HepG2 (cell line): ENCODE results near the gene ODAD4. TPM values are rescaled to one million over a fixed set of nuclear protein-coding genes. Genes with fewer than 3 reads are reported as not detected.
A peak's percentile ranks its signal among the peaks of the same experiment; 100 is the strongest.

Source experiments
- E2F2 ChIP-seq: sonication (generic); formaldehyde crosslinking; IDR thresholded peaks from 2 replicates; pipeline ENCODE4 v1.4.0; 2020; ENCODE audit warnings: missing genetic modification reagents, borderline replicate concordance
- ELF1 ChIP-seq: sonication (generic); formaldehyde crosslinking; IDR thresholded peaks from 2 replicates; pipeline ENCODE4 v1.4.0; 2020; ENCODE audit warnings: missing genetic modification reagents
- KAT7 ChIP-seq: IDR thresholded peaks from 2 replicates; pipeline ENCODE4 v1.6.1; 2018; ENCODE audit warnings: borderline replicate concordance, missing compliant biosample characterization
- KLF16 ChIP-seq, 2 experiments: sonication (generic) in 1 of 2; formaldehyde crosslinking in 1 of 2; IDR thresholded peaks; 2 replicates each; pipeline versions ENCODE4 v1.6.1 to v1.8.0; 2016 to 2023; ENCODE audit warnings: missing genetic modification reagents in 2 of 2, missing compliant biosample characterization in 1 of 2
- PHB2 ChIP-seq: fragments of 450-650 bp; IDR thresholded peaks from 2 replicates; pipeline ENCODE4 v1.6.1; 2018; ENCODE audit not compliant: partially characterized antibody
- PHF20 ChIP-seq: sonication (generic); formaldehyde crosslinking; IDR thresholded peaks from 2 replicates; pipeline ENCODE4 v1.5.0; 2020; ENCODE audit warnings: mild to moderate bottlenecking, missing genetic modification reagents
- RAD21 ChIP-seq: fragments of 450-650 bp; formaldehyde crosslinking; IDR thresholded peaks from 2 replicates; pipeline ENCODE4 v1.5.0; 2020; ENCODE audit warnings: mild to moderate bottlenecking
- RFXAP ChIP-seq: sonication (generic); formaldehyde crosslinking; IDR thresholded peaks from 2 replicates; pipeline ENCODE4 v1.4.0; 2020; ENCODE audit warnings: missing genetic modification reagents, borderline replicate concordance
- ZBTB25 ChIP-seq: IDR thresholded peaks from 2 replicates; pipeline ENCODE4 v1.6.1; 2018; ENCODE audit warnings: missing genetic modification reagents
- ZFP36L2 ChIP-seq: sonication (generic); formaldehyde crosslinking; IDR thresholded peaks from 2 replicates; pipeline ENCODE4 v1.4.0; 2020; ENCODE audit warnings: missing genetic modification reagents
- ZNF784 ChIP-seq: sonication (generic); formaldehyde crosslinking; IDR thresholded peaks from 2 replicates; pipeline ENCODE4 v1.5.1; 2020; ENCODE audit warnings: missing genetic modification reagents, mild to moderate bottlenecking, borderline replicate concordance
- polyA plus RNA-seq, 8 experiments: library from polyadenylated mRNA; depleted of rRNA in 3 of 8; stranded (reverse) in 7 of 8; unstranded in 1 of 8; fragments of >200 nt; fragmentation: Illumina TruSeq in 4 of 8; extraction: Trizol in 4 of 8; gene quantifications; 2 replicates each; pipeline versions ENCODE4 v1.2.1 to v1.2.3, GENCODE V29; 2011 to 2016; ENCODE audit warnings: low read depth in 4 of 8, missing spikeins in 1 of 8, mixed read lengths in 1 of 8; ENCODE audit not compliant: insufficient read depth in 1 of 8
- total RNA-seq, 5 experiments: library from RNA; depleted of rRNA; stranded (reverse); fragments of >200 nt; fragmentation: Illumina TruSeq; extraction: Trizol; gene quantifications; 2 replicates each; pipeline ENCODE4 v1.2.3, GENCODE V29; 2016; ENCODE audit warnings: low read depth in 1 of 5
- TF ChIP-seq, protein P1 (sequence below), 2 experiments: fragments of 450-650 bp in 1 of 2; sonication (generic) in 1 of 2; formaldehyde crosslinking in 1 of 2; IDR thresholded peaks; 2 replicates each; pipeline versions ENCODE4 v1.6.1 to v1.8.0; 2016 to 2022; ENCODE audit warnings: antibody characterized with exemption in 1 of 2, mild to moderate bottlenecking in 1 of 2, missing genetic modification reagents in 1 of 2
- TF ChIP-seq, protein P2 (sequence below): sonication (generic); formaldehyde crosslinking; IDR thresholded peaks from 2 replicates; pipeline ENCODE4 v1.5.0; 2020; ENCODE audit warnings: mild to moderate bottlenecking, missing genetic modification reagents

ODAD4 gene
- total and polyA plus RNA-seq, 2 of the 13 experiments (the other 11 are each of a cell fraction or from before 2014, with no cell fraction given) = 0.48 to 0.53 TPM

- TF ChIP-seq, protein P1, sequence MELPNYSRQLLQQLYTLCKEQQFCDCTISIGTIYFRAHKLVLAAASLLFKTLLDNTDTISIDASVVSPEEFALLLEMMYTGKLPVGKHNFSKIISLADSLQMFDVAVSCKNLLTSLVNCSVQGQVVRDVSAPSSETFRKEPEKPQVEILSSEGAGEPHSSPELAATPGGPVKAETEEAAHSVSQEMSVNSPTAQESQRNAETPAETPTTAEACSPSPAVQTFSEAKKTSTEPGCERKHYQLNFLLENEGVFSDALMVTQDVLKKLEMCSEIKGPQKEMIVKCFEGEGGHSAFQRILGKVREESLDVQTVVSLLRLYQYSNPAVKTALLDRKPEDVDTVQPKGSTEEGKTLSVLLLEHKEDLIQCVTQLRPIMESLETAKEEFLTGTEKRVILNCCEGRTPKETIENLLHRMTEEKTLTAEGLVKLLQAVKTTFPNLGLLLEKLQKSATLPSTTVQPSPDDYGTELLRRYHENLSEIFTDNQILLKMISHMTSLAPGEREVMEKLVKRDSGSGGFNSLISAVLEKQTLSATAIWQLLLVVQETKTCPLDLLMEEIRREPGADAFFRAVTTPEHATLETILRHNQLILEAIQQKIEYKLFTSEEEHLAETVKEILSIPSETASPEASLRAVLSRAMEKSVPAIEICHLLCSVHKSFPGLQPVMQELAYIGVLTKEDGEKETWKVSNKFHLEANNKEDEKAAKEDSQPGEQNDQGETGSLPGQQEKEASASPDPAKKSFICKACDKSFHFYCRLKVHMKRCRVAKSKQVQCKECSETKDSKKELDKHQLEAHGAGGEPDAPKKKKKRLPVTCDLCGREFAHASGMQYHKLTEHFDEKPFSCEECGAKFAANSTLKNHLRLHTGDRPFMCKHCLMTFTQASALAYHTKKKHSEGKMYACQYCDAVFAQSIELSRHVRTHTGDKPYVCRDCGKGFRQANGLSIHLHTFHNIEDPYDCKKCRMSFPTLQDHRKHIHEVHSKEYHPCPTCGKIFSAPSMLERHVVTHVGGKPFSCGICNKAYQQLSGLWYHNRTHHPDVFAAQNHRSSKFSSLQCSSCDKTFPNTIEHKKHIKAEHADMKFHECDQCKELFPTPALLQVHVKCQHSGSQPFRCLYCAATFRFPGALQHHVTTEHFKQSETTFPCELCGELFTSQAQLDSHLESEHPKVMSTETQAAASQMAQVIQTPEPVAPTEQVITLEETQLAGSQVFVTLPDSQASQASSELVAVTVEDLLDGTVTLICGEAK (IDR thresholded peaks at IDR 0.05) = no peak
- TF ChIP-seq, protein P1 (CRISPR knock-in tag; IDR thresholded peaks at IDR 0.05) = no peak
- no peak for TF ChIP-seq ELF1
- no peak for TF ChIP-seq ZNF784 (CRISPR knock-in tag)
- TF ChIP-seq RAD21 (CRISPR knock-in tag) = no peak
- TF ChIP-seq KAT7 (CRISPR knock-in tag) = no peak
- no peak for TF ChIP-seq ZBTB25 (CRISPR knock-in tag)
- TF ChIP-seq ZFP36L2 = no peak
- no peak for TF ChIP-seq E2F2 (CRISPR knock-in tag)
- TF ChIP-seq, protein P2, sequence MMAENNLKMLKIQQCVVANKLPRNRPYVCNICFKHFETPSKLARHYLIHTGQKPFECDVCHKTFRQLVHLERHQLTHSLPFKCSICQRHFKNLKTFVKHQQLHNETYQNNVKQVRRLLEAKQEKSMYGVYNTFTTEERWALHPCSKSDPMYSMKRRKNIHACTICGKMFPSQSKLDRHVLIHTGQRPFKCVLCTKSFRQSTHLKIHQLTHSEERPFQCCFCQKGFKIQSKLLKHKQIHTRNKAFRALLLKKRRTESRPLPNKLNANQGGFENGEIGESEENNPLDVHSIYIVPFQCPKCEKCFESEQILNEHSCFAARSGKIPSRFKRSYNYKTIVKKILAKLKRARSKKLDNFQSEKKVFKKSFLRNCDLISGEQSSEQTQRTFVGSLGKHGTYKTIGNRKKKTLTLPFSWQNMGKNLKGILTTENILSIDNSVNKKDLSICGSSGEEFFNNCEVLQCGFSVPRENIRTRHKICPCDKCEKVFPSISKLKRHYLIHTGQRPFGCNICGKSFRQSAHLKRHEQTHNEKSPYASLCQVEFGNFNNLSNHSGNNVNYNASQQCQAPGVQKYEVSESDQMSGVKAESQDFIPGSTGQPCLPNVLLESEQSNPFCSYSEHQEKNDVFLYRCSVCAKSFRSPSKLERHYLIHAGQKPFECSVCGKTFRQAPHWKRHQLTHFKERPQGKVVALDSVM (CRISPR knock-in tag) = peak; percentile 87
- no peak for TF ChIP-seq KLF16 (CRISPR knock-in tag; IDR thresholded peaks at IDR 0.05)
- TF ChIP-seq PHB2 = no peak
- no peak for TF ChIP-seq RFXAP (CRISPR knock-in tag)
- no peak for TF ChIP-seq PHF20 (CRISPR knock-in tag)
These were observed 39.0 kb upstream of the ODAD4 start (continued) for GRCh38 chr17:41891135-41892020.
